GM23338 (cell line): Measurements from ENCODE around the gene OR10H2.

Source experiments
- CTCF ChIP-seq, 2 experiments: fragments of 200-600 bp in 1 of 2; sonication (generic) in 1 of 2; conservative IDR thresholded peaks; 2 replicates each; pipeline versions ENCODE4 v1.5.1 to v1.6.1; 2016 to 2017; ENCODE audit warnings: antibody characterized with exemption in 2 of 2, low read depth in 2 of 2, mild to moderate bottlenecking in 2 of 2, moderate library complexity in 1 of 2
- EZH2 ChIP-seq: fragments of 200-600 bp; sonication (generic); IDR thresholded peaks from one replicate; pipeline ENCODE4 v1.8.0; 2017; ENCODE audit warnings: antibody characterized with exemption, mild to moderate bottlenecking, low read depth; ENCODE audit not compliant: unreplicated experiment
- JUNB ChIP-seq: IDR thresholded peaks from one replicate; pipeline ENCODE4 v1.6.1; 2016; ENCODE audit warnings: antibody characterized with exemption; ENCODE audit not compliant: unreplicated experiment
- POLR2AphosphoS5 ChIP-seq: IDR thresholded peaks from 2 replicates; pipeline ENCODE4 v1.6.1; 2016; ENCODE audit warnings: antibody characterized with exemption, low read depth

- TF ChIP-seq CTCF (conservative IDR thresholded peaks at IDR 0.05; ENCODE audit: low read depth in 2 of 2) (no peak), EZH2 (no peak), POLR2AphosphoS5 (no peak), JUNB (no peak)
Observed at GRCh38 chr19:15759962-15760565, 32.2 kb downstream of the OR10H2 start.
